Tibial nerve (tissue), 4 donors: ENCODE data around the gene SLC12A8.
A peak's percentile ranks its signal among the peaks of the same experiment; 100 is the strongest.

Experiments used
- EP300 ChIP-seq, 2 donors: sonication (generic); formaldehyde crosslinking; IDR thresholded peaks; one replicate each; pipeline ENCODE4 v1.6.1; 2017; ENCODE audit warnings: antibody characterized with exemption in 2 of 2, mild to moderate bottlenecking in 1 of 2
- POLR2A ChIP-seq, 2 donors: fragments of 450-650 bp; IDR thresholded peaks; one replicate each; pipeline ENCODE4 v1.6.1; 2017; ENCODE audit warnings: antibody characterized with exemption in 2 of 2, mild to moderate bottlenecking in 2 of 2, moderate library complexity in 2 of 2
- TF ChIP-seq, protein P1 (sequence below), 5 experiments: fragments of 200-600 bp in 3 of 5; fragments of 450-650 bp in 2 of 5; sonication (generic) in 3 of 5; IDR thresholded peaks; one replicate each; pipeline ENCODE4 v1.5.1; 2016 to 2019; ENCODE audit warnings: antibody characterized with exemption in 5 of 5, mild to moderate bottlenecking in 3 of 5, moderate library complexity in 2 of 5

DNA sequence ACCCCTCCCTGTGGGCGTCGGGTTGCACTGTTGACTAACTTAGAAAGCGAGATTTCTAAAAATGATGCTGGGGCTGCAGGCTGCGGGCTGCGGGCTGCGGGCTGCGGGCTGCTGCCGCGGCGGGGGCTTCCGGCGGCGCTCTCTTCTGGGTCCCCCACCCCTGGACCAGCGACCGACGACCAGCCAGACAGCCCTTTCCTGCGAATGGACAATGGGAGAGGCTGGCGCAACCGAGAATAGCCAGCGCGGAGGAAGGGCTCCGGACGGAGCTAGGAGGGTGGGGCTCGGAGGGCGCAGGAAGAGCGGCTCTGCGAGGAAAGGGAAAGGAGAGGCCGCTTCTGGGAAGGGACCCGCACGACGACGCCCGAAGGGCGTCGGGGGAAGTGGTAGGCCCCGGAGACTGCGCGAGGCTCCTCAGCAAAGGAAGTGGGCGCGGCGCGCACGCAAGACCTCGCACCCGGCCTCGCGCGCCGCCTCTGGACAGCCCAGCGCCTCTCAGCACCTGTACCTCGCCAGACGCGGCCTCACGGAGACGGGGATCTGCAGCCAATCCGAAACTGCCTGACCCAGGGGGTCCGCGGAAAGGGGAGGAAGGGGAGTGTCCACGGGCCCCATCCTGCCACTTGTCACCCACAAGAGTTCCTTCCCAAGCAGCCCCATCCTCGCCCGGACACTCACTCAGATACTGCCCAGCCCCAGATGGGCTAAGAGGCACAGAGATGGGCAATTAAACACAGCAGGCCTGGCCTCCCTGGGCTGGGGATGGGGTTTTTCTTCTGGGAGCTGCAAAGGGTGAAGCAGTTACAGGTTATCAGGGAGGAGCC is 70.7 kb downstream of the SLC12A8 start:
- TF ChIP-seq, protein P1, sequence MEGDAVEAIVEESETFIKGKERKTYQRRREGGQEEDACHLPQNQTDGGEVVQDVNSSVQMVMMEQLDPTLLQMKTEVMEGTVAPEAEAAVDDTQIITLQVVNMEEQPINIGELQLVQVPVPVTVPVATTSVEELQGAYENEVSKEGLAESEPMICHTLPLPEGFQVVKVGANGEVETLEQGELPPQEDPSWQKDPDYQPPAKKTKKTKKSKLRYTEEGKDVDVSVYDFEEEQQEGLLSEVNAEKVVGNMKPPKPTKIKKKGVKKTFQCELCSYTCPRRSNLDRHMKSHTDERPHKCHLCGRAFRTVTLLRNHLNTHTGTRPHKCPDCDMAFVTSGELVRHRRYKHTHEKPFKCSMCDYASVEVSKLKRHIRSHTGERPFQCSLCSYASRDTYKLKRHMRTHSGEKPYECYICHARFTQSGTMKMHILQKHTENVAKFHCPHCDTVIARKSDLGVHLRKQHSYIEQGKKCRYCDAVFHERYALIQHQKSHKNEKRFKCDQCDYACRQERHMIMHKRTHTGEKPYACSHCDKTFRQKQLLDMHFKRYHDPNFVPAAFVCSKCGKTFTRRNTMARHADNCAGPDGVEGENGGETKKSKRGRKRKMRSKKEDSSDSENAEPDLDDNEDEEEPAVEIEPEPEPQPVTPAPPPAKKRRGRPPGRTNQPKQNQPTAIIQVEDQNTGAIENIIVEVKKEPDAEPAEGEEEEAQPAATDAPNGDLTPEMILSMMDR (IDR thresholded peaks at IDR 0.05): peak in 3 of 5 experiments; percentile 12 to 46 (median 28)
- TF ChIP-seq POLR2A (IDR thresholded peaks at IDR 0.05): no peak
- TF ChIP-seq EP300 (IDR thresholded peaks at IDR 0.05): peak in 1 of 2 donors; percentile 31
